ENCODE measurements around the gene SEC14L5.
A peak's percentile ranks its signal among the peaks of the same experiment; 100 is the strongest.

SEC14L5 gene

GRCh38 chr16:4957720-4958509 lies at the start of gene SEC14L5:
TSS of gene SEC14L5 (plus strand) at chr16:4958330. CDS start at chr16:4959324, 994 bp downstream.
- peak within 1 kb of the TSS; percentile 59 for H3K4me3 ChIP-seq (ENCODE audit: low read depth, low read length)
- TF ChIP-seq, protein P1, sequence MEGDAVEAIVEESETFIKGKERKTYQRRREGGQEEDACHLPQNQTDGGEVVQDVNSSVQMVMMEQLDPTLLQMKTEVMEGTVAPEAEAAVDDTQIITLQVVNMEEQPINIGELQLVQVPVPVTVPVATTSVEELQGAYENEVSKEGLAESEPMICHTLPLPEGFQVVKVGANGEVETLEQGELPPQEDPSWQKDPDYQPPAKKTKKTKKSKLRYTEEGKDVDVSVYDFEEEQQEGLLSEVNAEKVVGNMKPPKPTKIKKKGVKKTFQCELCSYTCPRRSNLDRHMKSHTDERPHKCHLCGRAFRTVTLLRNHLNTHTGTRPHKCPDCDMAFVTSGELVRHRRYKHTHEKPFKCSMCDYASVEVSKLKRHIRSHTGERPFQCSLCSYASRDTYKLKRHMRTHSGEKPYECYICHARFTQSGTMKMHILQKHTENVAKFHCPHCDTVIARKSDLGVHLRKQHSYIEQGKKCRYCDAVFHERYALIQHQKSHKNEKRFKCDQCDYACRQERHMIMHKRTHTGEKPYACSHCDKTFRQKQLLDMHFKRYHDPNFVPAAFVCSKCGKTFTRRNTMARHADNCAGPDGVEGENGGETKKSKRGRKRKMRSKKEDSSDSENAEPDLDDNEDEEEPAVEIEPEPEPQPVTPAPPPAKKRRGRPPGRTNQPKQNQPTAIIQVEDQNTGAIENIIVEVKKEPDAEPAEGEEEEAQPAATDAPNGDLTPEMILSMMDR (IDR thresholded peaks at IDR 0.05; ENCODE audit: insufficient read depth, low read length, missing control alignments) = no peak
- ChIA-PET CTCF (interaction anchor here (0.7 to 3.6 kb wide), 6 partner anchors 10 to 451 kb away, joined by 3 to 16 read pairs (median 4); partner anchors contain the start of genes DNAAF8, GLYR1, ROGDI and UBN1), POLR2A (no interaction called here)
- DNase-seq (ENCODE audit: low read depth, low spot score) = peak; percentile 84

DNA sequence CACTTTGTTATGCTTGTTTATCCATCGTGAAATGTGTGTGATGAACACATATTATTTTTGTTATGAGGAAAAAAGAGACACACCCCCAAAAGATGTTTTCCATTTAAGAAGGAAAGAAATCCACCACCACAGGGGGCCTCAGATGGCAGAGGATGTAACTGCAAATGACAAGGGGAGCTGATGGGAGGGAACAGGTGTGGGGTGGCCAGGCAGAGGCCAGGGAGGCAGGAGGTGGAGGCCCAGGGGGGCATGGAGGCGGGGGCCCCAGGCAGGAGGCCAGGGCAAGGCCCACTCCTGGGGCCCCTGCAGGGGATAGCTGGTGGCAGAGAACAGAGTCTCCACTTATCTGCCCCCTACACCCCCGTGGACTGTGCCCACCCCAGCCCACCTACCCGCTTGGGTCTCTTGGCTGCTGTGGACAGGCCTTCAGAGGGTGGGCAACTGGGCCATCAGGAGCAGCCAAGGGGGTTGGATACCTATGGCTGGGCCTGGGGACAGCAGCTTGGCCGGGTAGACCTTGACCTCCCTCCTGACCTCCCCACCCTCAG lies 49.2 kb upstream of the SEC14L5 start:
- no peak for DNase-seq (ENCODE audit: low read depth, low spot score)
- ChIA-PET CTCF (no interaction called here), POLR2A (no interaction called here)
- H3K4me3 ChIP-seq (ENCODE audit: low read depth, low read length) = no peak overlapping the region
- TF ChIP-seq, protein P1 (IDR thresholded peaks at IDR 0.05; ENCODE audit: insufficient read depth, low read length, missing control alignments) = no peak

- DNase-seq (ENCODE audit: low read depth, low spot score) = no peak
- ChIA-PET POLR2A (no interaction called here), CTCF (no interaction called here)
- no peak overlapping the region for H3K4me3 ChIP-seq (ENCODE audit: low read depth, low read length)
- TF ChIP-seq, protein P1 (IDR thresholded peaks at IDR 0.05; ENCODE audit: insufficient read depth, low read length, missing control alignments) = no peak
Measured at GRCh38 chr16:4909825-4910224, 48.3 kb upstream of the SEC14L5 start.

DNA sequence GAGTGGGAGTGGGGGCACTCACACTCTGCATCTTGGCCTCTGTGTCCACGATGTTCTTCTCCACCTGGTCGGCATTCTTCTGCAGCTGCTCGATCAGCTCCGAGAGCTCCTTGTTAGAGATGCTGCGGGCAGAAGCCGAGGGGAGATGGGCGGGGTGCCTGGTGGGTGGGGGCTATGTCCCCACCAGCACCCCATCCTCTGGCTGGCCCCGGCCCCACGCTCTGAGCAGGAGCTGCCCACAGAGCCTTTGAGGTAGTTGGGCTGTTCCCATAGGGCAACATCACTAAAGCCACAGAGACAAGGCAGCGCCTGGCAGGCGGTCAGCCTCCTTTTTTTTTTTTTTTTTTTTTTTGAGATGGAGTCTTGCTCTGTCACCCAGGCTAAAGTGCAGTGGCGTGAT lies 47.3 kb upstream of the SEC14L5 start:
- ChIA-PET CTCF (no interaction called here), POLR2A (interaction anchor here (1.1 kb wide), 1 partner anchor 19 kb away, joined by 3 read pairs; no protein-coding TSS in a partner anchor)
- H3K4me3 ChIP-seq (ENCODE audit: low read depth, low read length) = no peak overlapping the region
- TF ChIP-seq, protein P1 (IDR thresholded peaks at IDR 0.05; ENCODE audit: insufficient read depth, low read length, missing control alignments) = no peak
- no peak for DNase-seq (ENCODE audit: low read depth, low spot score)

- TF ChIP-seq, protein P1 (IDR thresholded peaks at IDR 0.05; ENCODE audit: insufficient read depth, low read length, missing control alignments) = no peak
- no peak overlapping the region for H3K4me3 ChIP-seq (ENCODE audit: low read depth, low read length)
- CTCF ChIA-PET = interaction anchor here (1.1 kb wide), 1 partner anchor 24 kb away, joined by 3 read pairs; no protein-coding TSS in a partner anchor
- no peak for DNase-seq (ENCODE audit: low read depth, low spot score)
- POLR2A ChIA-PET = interaction anchor here (1.1 kb wide), 1 partner anchor 20 kb away, joined by 3 read pairs; no protein-coding TSS in a partner anchor
Measured at GRCh38 chr16:4911970-4912386, 46.2 kb upstream of the SEC14L5 start.

GRCh38 chr16:4913130-4913773 lies 44.9 kb upstream of the SEC14L5 start:
- ChIA-PET POLR2A (no interaction called here), CTCF (no interaction called here)
- DNase-seq (ENCODE audit: low read depth, low spot score) = no peak
- TF ChIP-seq, protein P1 (IDR thresholded peaks at IDR 0.05; ENCODE audit: insufficient read depth, low read length, missing control alignments) = no peak
- H3K4me3 ChIP-seq (ENCODE audit: low read depth, low read length) = no peak overlapping the region

Measured in AG04449 (cell line).